ENCODE measurements around the gene PVR. TPM values are rescaled to one million over a fixed set of nuclear protein-coding genes. Genes with fewer than 3 reads are reported as not detected.

The PVR gene
- polyA plus RNA-seq, 1 donor from 2014 or later: 19.1 TPM

DNA sequence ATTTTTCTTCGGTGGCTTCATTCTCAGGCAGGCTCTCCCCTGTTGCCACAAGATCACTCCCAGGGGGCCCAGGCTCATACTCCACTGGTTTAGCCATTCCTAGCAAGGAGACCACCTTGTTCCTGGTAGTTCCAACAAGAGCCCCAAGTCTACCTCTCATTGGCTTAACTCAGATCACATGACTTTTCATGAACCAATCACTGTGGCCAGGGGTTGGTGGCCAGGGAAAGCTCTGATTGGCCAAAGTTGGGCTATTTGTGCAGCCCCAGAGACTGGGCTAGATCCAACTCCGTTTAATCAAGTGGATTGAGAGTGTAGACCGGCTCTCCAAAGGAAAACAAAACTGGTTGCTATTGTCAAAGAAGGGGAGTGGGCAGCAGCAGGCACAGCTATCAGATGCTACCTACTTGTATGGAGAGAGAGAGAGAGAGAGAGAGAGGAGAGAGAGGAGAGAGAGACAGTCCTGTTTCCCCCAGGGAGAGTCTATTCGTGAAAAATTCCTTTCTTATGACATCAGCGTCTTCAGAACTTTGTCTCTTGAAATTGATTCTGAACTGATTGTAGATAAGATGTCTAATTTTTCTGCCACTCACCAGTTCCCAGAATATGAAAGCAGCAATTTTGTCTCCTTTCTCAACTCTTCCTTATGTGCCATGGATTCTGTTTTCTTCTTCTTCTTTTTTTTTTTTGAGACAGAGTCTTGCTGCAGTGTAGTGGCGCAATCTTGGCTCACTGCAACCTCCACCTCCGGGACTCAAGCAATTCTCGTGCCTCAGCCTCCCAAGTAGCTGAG is 33.5 kb downstream of the PVR start:
- TF ChIP-seq POLR2AphosphoS5 (IDR thresholded peaks at IDR 0.05) (no peak), TAF1 (IDR thresholded peaks at IDR 0.05; ENCODE audit: low read depth) (no peak), SMC3 (conservative IDR thresholded peaks at IDR 0.05; ENCODE audit: poor library complexity) (no peak), EP300 (conservative IDR thresholded peaks at IDR 0.05; ENCODE audit: poor library complexity, severe bottlenecking) (no peak), RAD21 (conservative IDR thresholded peaks at IDR 0.05) (no peak), MXI1 (conservative IDR thresholded peaks at IDR 0.05; ENCODE audit: poor library complexity, severe bottlenecking) (no peak), EZH2 (IDR thresholded peaks at IDR 0.05; ENCODE audit: borderline replicate concordance, insufficient read depth, low read length, poor library complexity, severe bottlenecking) (no peak)
- TF ChIP-seq, protein P1, sequence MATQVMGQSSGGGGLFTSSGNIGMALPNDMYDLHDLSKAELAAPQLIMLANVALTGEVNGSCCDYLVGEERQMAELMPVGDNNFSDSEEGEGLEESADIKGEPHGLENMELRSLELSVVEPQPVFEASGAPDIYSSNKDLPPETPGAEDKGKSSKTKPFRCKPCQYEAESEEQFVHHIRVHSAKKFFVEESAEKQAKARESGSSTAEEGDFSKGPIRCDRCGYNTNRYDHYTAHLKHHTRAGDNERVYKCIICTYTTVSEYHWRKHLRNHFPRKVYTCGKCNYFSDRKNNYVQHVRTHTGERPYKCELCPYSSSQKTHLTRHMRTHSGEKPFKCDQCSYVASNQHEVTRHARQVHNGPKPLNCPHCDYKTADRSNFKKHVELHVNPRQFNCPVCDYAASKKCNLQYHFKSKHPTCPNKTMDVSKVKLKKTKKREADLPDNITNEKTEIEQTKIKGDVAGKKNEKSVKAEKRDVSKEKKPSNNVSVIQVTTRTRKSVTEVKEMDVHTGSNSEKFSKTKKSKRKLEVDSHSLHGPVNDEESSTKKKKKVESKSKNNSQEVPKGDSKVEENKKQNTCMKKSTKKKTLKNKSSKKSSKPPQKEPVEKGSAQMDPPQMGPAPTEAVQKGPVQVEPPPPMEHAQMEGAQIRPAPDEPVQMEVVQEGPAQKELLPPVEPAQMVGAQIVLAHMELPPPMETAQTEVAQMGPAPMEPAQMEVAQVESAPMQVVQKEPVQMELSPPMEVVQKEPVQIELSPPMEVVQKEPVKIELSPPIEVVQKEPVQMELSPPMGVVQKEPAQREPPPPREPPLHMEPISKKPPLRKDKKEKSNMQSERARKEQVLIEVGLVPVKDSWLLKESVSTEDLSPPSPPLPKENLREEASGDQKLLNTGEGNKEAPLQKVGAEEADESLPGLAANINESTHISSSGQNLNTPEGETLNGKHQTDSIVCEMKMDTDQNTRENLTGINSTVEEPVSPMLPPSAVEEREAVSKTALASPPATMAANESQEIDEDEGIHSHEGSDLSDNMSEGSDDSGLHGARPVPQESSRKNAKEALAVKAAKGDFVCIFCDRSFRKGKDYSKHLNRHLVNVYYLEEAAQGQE (IDR thresholded peaks at IDR 0.05; ENCODE audit: borderline replicate concordance): no peak
- TF ChIP-seq, protein P2, sequence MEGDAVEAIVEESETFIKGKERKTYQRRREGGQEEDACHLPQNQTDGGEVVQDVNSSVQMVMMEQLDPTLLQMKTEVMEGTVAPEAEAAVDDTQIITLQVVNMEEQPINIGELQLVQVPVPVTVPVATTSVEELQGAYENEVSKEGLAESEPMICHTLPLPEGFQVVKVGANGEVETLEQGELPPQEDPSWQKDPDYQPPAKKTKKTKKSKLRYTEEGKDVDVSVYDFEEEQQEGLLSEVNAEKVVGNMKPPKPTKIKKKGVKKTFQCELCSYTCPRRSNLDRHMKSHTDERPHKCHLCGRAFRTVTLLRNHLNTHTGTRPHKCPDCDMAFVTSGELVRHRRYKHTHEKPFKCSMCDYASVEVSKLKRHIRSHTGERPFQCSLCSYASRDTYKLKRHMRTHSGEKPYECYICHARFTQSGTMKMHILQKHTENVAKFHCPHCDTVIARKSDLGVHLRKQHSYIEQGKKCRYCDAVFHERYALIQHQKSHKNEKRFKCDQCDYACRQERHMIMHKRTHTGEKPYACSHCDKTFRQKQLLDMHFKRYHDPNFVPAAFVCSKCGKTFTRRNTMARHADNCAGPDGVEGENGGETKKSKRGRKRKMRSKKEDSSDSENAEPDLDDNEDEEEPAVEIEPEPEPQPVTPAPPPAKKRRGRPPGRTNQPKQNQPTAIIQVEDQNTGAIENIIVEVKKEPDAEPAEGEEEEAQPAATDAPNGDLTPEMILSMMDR (IDR thresholded peaks at IDR 0.05; ENCODE audit: poor library complexity, severe bottlenecking): no peak
- Histone ChIP-seq H3K4me2 (ENCODE audit: low read length) (no peak overlapping the region), H3K27me3 (ENCODE audit: insufficient read depth, low read depth, low read length) (no peaks in the 10 kb centered on the region), H3K79me2 (replicated peaks; ENCODE audit: insufficient read depth, low read length) (no peaks in the 10 kb centered on the region), H3K9me2 (ENCODE audit: insufficient read depth, low read length) (no peaks in the 10 kb centered on the region), H2AFZ (ENCODE audit: low read depth, low read length) (no peak overlapping the region), H3K36me3 (ENCODE audit: insufficient read depth, low read length) (no peaks in the 10 kb centered on the region), H4K20me1 (ENCODE audit: insufficient read depth) (no peaks in the 10 kb centered on the region), H3K4me3 (ENCODE audit: low read length) (no peak overlapping the region), H3K9ac (ENCODE audit: low read length) (no peak overlapping the region), H3K27ac (ENCODE audit: low read length) (no peak overlapping the region), H3K9me3 (ENCODE audit: low read length) (no peaks in the 10 kb centered on the region), H3F3A (ENCODE audit: insufficient read depth, low read length, poor library complexity, severe bottlenecking) (no peaks in the 10 kb centered on the region)

DNA sequence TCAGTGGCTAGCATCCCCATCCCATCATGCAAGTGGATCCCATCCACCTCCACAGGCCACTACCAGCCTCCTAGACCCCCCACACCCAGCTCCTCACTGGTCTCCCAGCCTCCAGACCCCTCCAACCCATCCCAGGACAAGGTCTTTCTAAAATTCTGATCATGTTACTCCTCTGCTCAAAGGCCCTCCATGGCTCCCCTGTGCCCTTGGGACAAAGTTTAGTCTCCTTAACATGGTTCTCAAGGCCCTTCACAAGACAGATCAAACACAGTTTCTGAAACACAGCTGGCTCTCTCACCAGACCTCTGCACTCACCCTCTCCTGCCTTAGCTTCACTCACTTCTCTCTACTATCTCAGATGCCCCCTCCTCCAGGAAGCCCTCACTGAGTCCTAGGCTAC is 36.8 kb downstream of the PVR start:
- Histone ChIP-seq H3K4me3 (ENCODE audit: low read length) (no peak overlapping the region), H3K36me3 (ENCODE audit: insufficient read depth, low read length) (no peaks in the 10 kb centered on the region), H3K27ac (ENCODE audit: low read length) (no peak overlapping the region), H3K9me3 (ENCODE audit: low read length) (no peaks in the 10 kb centered on the region), H3K4me2 (ENCODE audit: low read length) (no peak overlapping the region), H3K27me3 (ENCODE audit: insufficient read depth, low read depth, low read length) (no peaks in the 10 kb centered on the region), H3K79me2 (replicated peaks; ENCODE audit: insufficient read depth, low read length) (no peaks in the 10 kb centered on the region), H3K9ac (ENCODE audit: low read length) (no peak overlapping the region), H3K9me2 (ENCODE audit: insufficient read depth, low read length) (no peaks in the 10 kb centered on the region), H3F3A (ENCODE audit: insufficient read depth, low read length, poor library complexity, severe bottlenecking) (no peaks in the 10 kb centered on the region), H2AFZ (ENCODE audit: low read depth, low read length) (no peak overlapping the region), H4K20me1 (ENCODE audit: insufficient read depth) (no peaks in the 10 kb centered on the region)
- TF ChIP-seq, protein P1 (IDR thresholded peaks at IDR 0.05; ENCODE audit: borderline replicate concordance): no peak
- no peak for TF ChIP-seq EP300 (conservative IDR thresholded peaks at IDR 0.05; ENCODE audit: poor library complexity, severe bottlenecking)
- no peak for TF ChIP-seq RAD21 (conservative IDR thresholded peaks at IDR 0.05)
- no peak for TF ChIP-seq POLR2AphosphoS5 (IDR thresholded peaks at IDR 0.05)
- TF ChIP-seq EZH2 (IDR thresholded peaks at IDR 0.05; ENCODE audit: borderline replicate concordance, insufficient read depth, low read length, poor library complexity, severe bottlenecking): no peak
- no peak for TF ChIP-seq TAF1 (IDR thresholded peaks at IDR 0.05; ENCODE audit: low read depth)
- no peak for TF ChIP-seq SMC3 (conservative IDR thresholded peaks at IDR 0.05; ENCODE audit: poor library complexity)
- no peak for TF ChIP-seq MXI1 (conservative IDR thresholded peaks at IDR 0.05; ENCODE audit: poor library complexity, severe bottlenecking)
- TF ChIP-seq, protein P2 (IDR thresholded peaks at IDR 0.05; ENCODE audit: poor library complexity, severe bottlenecking): no peak

Data from neural cell (in vitro differentiated cells).